Endodermal cell (in vitro differentiated cells): ENCODE data around the gene NDUFB4. TPM values are rescaled to one million over a fixed set of nuclear protein-coding genes. Genes with fewer than 3 reads are reported as not detected.

ENCODE experiments used
- DNase-seq: peaks from one replicate; pipeline ENCODE4 v3.0.0-alpha.2; 2017
- H3K27ac ChIP-seq: 2 replicates; pipeline ENCODE4 v1.5.1; 2013; ENCODE audit warnings: mild to moderate bottlenecking, low read depth, low read length, moderate library complexity
- H3K27me3 ChIP-seq: 2 replicates; pipeline ENCODE4 v1.6.1; 2013; ENCODE audit warnings: mild to moderate bottlenecking, low read length, moderate library complexity; ENCODE audit not compliant: insufficient read depth, control insufficient read depth, poor library complexity, severe bottlenecking
- H3K36me3 ChIP-seq: 2 replicates; pipeline ENCODE4 v1.7.0; 2013; ENCODE audit warnings: mild to moderate bottlenecking, low read length, moderate library complexity; ENCODE audit not compliant: control insufficient read depth, insufficient read depth
- H3K4me1 ChIP-seq: one replicate; pipeline ENCODE4 v1.7.0; 2013; ENCODE audit warnings: low read length; ENCODE audit not compliant: control insufficient read depth, insufficient read depth
- H3K4me3 ChIP-seq: 2 replicates; pipeline ENCODE4 v1.5.1; 2013; ENCODE audit warnings: mild to moderate bottlenecking, low read length, moderate library complexity
- H3K9ac ChIP-seq: 2 replicates; pipeline ENCODE4 v1.6.1; 2013; ENCODE audit warnings: mild to moderate bottlenecking, low read length, moderate library complexity; ENCODE audit not compliant: poor library complexity, severe bottlenecking; ENCODE audit errors: extremely low read depth
- H3K9me3 ChIP-seq: 2 replicates; pipeline ENCODE4 v1.6.1; 2013; ENCODE audit warnings: mild to moderate bottlenecking, low read length, moderate library complexity; ENCODE audit not compliant: control insufficient read depth
- H3K27ac Mint-ChIP-seq: 2 replicates; pipeline ENCODE4 v1.8.0; 2020; ENCODE audit warnings: mixed read lengths
- H3K27me3 Mint-ChIP-seq: 2 replicates; pipeline ENCODE4 v1.8.0; 2021; ENCODE audit warnings: mild to moderate bottlenecking, mixed read lengths; ENCODE audit not compliant: insufficient read depth
- H3K36me3 Mint-ChIP-seq: 2 replicates; pipeline ENCODE4 v1.8.0; 2020; ENCODE audit warnings: low read depth, mixed read lengths
- H3K4me1 Mint-ChIP-seq: 2 replicates; pipeline ENCODE4 v1.8.0; 2020; ENCODE audit warnings: mixed read lengths
- H3K4me3 Mint-ChIP-seq: 2 replicates; pipeline ENCODE4 v1.8.0; 2020; ENCODE audit warnings: mild to moderate bottlenecking, moderate library complexity, mixed read lengths
- H3K9me3 Mint-ChIP-seq: 2 replicates; pipeline ENCODE4 v1.8.0; 2020; ENCODE audit warnings: mild to moderate bottlenecking, mixed read lengths
- WGBS, 2 experiments: methylation state at CpG; one replicate each; pipeline versions ENCODE4 v1.1.5 to v1.1.7; 2013; ENCODE audit warnings: missing lambda C conversion rate in 2 of 2, mixed read lengths in 1 of 2; ENCODE audit not compliant: insufficient coverage in 1 of 2, insufficient read length in 1 of 2; 5-methylcytosine and 5-hydroxymethylcytosine counted together
- total RNA-seq, 2 donors: library from RNA; stranded (reverse); fragmentation: NEBNext Ultra II Directional in 1 of 2; extraction: Animal tissue kit (Norgen Biotek cat#: 25700) in 1 of 2; gene quantifications; 2 replicates in 1 of 2; 3 replicates in 1 of 2; pipeline ENCODE4 v1.2.1, GENCODE V29; 2021
- TF ChIP-seq, protein P1 (sequence below): fragments of 200-600 bp; sonication (generic); conservative IDR thresholded peaks from 2 replicates; pipeline ENCODE4 v1.5.0; 2021; ENCODE audit warnings: antibody characterized with exemption, mild to moderate bottlenecking

NDUFB4 gene
- total RNA-seq, 2 donors from 2014 or later, result 144 to 181 TPM

DNA sequence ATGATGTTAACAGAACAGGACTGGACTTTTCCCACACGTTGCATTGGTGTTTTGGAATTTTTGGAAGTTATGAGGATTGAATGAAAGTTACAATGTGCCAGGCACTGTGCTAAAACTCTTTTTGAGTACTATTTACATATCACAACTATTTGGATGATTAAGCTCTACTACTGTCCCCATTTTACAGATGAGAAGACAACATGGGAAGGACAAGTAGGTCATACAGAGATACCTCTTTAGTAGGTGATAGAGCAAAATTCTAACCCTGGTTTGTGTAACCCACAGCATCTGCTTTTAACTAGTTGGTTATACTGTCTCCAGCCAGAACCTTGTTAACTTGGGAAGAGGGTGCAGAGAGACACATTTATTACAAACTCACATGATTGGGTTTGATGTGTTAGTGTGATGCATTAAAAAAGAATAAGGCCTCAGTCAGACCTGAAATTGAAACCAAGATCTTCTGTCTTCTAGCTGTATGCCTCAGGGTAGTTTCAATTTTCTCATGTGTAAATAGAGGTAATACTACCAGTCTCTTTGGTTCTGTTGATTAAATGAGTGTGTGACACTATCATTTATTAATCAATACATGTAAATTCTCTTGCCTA, 1.4 kb downstream of the NDUFB4 start:
- peaks cover under 1% of the 10 kb centered on the region for H3K27me3 Mint-ChIP-seq
- Histone ChIP-seq H3K27me3 (no peaks in the 10 kb centered on the region), H3K4me1 (peaks cover 4% of the 10 kb centered on the region), H3K9ac (no peak overlapping the region), H3K36me3 (peaks cover 48% of the 10 kb centered on the region), H3K27ac (no peak overlapping the region), H3K4me3 (peak overlapping the region; percentile 98), H3K9me3 (peaks cover 7% of the 10 kb centered on the region)
- peaks cover 18% of the 10 kb centered on the region for H3K4me1 Mint-ChIP-seq
- peaks cover 16% of the 10 kb centered on the region for H3K36me3 Mint-ChIP-seq
- H3K4me3 Mint-ChIP-seq, result peak overlapping the region; percentile 88
- TF ChIP-seq, protein P1, sequence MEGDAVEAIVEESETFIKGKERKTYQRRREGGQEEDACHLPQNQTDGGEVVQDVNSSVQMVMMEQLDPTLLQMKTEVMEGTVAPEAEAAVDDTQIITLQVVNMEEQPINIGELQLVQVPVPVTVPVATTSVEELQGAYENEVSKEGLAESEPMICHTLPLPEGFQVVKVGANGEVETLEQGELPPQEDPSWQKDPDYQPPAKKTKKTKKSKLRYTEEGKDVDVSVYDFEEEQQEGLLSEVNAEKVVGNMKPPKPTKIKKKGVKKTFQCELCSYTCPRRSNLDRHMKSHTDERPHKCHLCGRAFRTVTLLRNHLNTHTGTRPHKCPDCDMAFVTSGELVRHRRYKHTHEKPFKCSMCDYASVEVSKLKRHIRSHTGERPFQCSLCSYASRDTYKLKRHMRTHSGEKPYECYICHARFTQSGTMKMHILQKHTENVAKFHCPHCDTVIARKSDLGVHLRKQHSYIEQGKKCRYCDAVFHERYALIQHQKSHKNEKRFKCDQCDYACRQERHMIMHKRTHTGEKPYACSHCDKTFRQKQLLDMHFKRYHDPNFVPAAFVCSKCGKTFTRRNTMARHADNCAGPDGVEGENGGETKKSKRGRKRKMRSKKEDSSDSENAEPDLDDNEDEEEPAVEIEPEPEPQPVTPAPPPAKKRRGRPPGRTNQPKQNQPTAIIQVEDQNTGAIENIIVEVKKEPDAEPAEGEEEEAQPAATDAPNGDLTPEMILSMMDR, result no peak
- no peak overlapping the region for H3K27ac Mint-ChIP-seq
- no peaks in the 10 kb centered on the region for H3K9me3 Mint-ChIP-seq
- DNase-seq, result no peak
- WGBS, 2 experiments, result 93% methylated on average over 1 of the region's 1 CpG; no CpG with 5 or more reads in 1 of the 2 experiments

DNA sequence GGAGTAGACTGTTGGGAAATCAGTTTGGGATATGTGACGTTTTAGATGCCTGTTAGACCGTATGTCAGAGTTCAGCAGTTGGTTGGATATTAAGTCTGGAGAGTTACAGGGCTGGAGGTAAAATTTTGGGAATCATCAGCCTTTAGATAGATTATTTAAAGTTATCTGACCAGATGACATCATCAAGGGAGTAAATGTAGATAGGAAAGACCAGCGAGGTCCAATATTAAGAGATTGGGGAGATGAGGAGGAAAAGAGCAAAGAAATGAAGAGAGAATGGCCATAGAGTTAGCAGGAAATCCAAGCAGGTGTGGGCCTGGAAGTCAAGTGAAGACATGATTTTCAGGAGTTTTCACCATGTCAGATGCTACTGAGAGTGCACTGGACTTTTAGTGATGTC, 3.1 kb downstream of the NDUFB4 start:
- H3K4me1 Mint-ChIP-seq, result peaks cover 13% of the 10 kb centered on the region
- H3K36me3 ChIP-seq, result peaks cover 54% of the 10 kb centered on the region
- peaks cover 4% of the 10 kb centered on the region for H3K4me1 ChIP-seq

DNA sequence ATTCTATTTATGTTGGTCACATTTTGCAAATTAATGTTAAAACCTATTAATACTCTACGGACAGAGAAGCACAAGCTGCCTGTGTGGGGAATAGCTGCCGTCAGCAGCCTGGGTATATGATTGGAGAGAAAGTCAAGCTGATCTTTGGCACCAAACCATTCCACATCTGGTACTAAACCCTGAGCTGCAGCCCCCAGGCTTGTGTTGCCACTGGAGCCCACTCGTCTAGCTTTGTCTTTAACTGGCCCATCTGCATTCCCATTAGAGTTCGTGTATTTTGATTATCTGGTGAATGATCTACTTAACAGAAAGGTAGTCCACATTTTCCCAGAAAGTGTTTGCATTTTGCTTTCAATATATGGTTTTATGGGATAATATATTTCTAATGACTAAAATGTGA, 5.4 kb downstream of the NDUFB4 start:
- H3K36me3 Mint-ChIP-seq, result peaks cover 19% of the 10 kb centered on the region
- peaks cover 10% of the 10 kb centered on the region for H3K4me1 ChIP-seq
- 91 to 93% methylated on average over 4 of the region's 4 CpGs for WGBS, 2 experiments

More for the DNA sequence above, 3.1 kb downstream of the NDUFB4 start:
- Mint-ChIP-seq H3K9me3 (no peaks in the 10 kb centered on the region), H3K27me3 (no peaks in the 10 kb centered on the region), H3K27ac (no peak overlapping the region), H3K36me3 (peaks cover 19% of the 10 kb centered on the region), H3K4me3 (no peak overlapping the region)
- no peak for DNase-seq
- no peaks in the 10 kb centered on the region for H3K27me3 ChIP-seq
- H3K9me3 ChIP-seq, result peaks cover 7% of the 10 kb centered on the region
- H3K4me3 ChIP-seq, result peak overlapping the region; percentile 42
- H3K9ac ChIP-seq, result no peak overlapping the region
- TF ChIP-seq, protein P1, result no peak
- WGBS, 2 experiments, result 65 to 67% methylated on average over 3 of the region's 3 CpGs
- H3K27ac ChIP-seq, result no peak overlapping the region

More for the DNA sequence above, 5.4 kb downstream of the NDUFB4 start:
- Histone ChIP-seq H3K36me3 (peaks cover 54% of the 10 kb centered on the region), H3K27ac (no peak overlapping the region), H3K9me3 (peaks cover 7% of the 10 kb centered on the region), H3K4me3 (no peak overlapping the region), H3K9ac (no peak overlapping the region), H3K27me3 (no peaks in the 10 kb centered on the region)
- no peak overlapping the region for H3K4me3 Mint-ChIP-seq
- TF ChIP-seq, protein P1, result no peak
- no peak overlapping the region for H3K27ac Mint-ChIP-seq
- no peaks in the 10 kb centered on the region for H3K9me3 Mint-ChIP-seq
- H3K4me1 Mint-ChIP-seq, result peaks cover 24% of the 10 kb centered on the region
- no peak for DNase-seq
- no peaks in the 10 kb centered on the region for H3K27me3 Mint-ChIP-seq
